ENCODE results near the gene ACP2.

ACP2 gene

GRCh38 chr11:47285969-47286770, 37.6 kb upstream of the ACP2 start:
- Histone ChIP-seq H3K4me3 (ENCODE audit: low read depth, low read length) (no peak overlapping the region), H3K27me3 (replicated peaks) (no peaks in the 10 kb centered on the region), H3K27ac (no peak overlapping the region), H3K36me3 (replicated peaks) (peaks cover 61% of the 10 kb centered on the region)
- in situ Hi-C loops (cut with HindIII; ENCODE audit: low pct_ligation_motif_present, low sequenced_read_pairs): no loop called here
- DNase-seq: no peak
- no peak for TF ChIP-seq CTCF (IDR thresholded peaks at IDR 0.05; ENCODE audit: low read depth, low read length, missing control alignments)

GRCh38 chr11:47284151-47284550, 35.5 kb upstream of the ACP2 start:
- in situ Hi-C loops (cut with HindIII; ENCODE audit: low pct_ligation_motif_present, low sequenced_read_pairs): no loop called here
- peaks cover 77% of the 10 kb centered on the region for H3K36me3 ChIP-seq (replicated peaks)
- no peak for DNase-seq

GRCh38 chr11:47282462-47282861, 33.8 kb upstream of the ACP2 start:
- in situ Hi-C loops (cut with HindIII; ENCODE audit: low pct_ligation_motif_present, low sequenced_read_pairs): no loop called here

More at GRCh38 chr11:47284151-47284550, 35.5 kb upstream of the ACP2 start:
- no peak overlapping the region for H3K4me3 ChIP-seq (ENCODE audit: low read depth, low read length)
- no peak for TF ChIP-seq CTCF (IDR thresholded peaks at IDR 0.05; ENCODE audit: low read depth, low read length, missing control alignments)
- no peak overlapping the region for H3K27ac ChIP-seq
- H3K27me3 ChIP-seq (replicated peaks): no peaks in the 10 kb centered on the region

GRCh38 chr11:47280860-47281259, 32.2 kb upstream of the ACP2 start:
- no peak overlapping the region for H3K27ac ChIP-seq
- peaks cover 84% of the 10 kb centered on the region for H3K36me3 ChIP-seq (replicated peaks)
- TF ChIP-seq CTCF (IDR thresholded peaks at IDR 0.05; ENCODE audit: low read depth, low read length, missing control alignments): no peak
- in situ Hi-C loops (cut with HindIII; ENCODE audit: low pct_ligation_motif_present, low sequenced_read_pairs): no loop called here
- no peak overlapping the region for H3K4me3 ChIP-seq (ENCODE audit: low read depth, low read length)
- H3K27me3 ChIP-seq (replicated peaks): no peaks in the 10 kb centered on the region
- DNase-seq: no peak

More at GRCh38 chr11:47282462-47282861, 33.8 kb upstream of the ACP2 start:
- Histone ChIP-seq H3K4me3 (ENCODE audit: low read depth, low read length) (no peak overlapping the region), H3K36me3 (replicated peaks) (peaks cover 81% of the 10 kb centered on the region), H3K27me3 (replicated peaks) (no peaks in the 10 kb centered on the region), H3K27ac (no peak overlapping the region)
- TF ChIP-seq CTCF (IDR thresholded peaks at IDR 0.05; ENCODE audit: low read depth, low read length, missing control alignments): no peak
- DNase-seq: no peak

GRCh38 chr11:47280099-47280498, 31.5 kb upstream of the ACP2 start:
- TF ChIP-seq CTCF (IDR thresholded peaks at IDR 0.05; ENCODE audit: low read depth, low read length, missing control alignments): no peak
- DNase-seq: no peak
- H3K36me3 ChIP-seq (replicated peaks): peaks cover 86% of the 10 kb centered on the region
- in situ Hi-C loops (cut with HindIII; ENCODE audit: low pct_ligation_motif_present, low sequenced_read_pairs): no loop called here
- H3K4me3 ChIP-seq (ENCODE audit: low read depth, low read length): no peak overlapping the region
- H3K27me3 ChIP-seq (replicated peaks): no peaks in the 10 kb centered on the region
- H3K27ac ChIP-seq: no peak overlapping the region

- no peak for DNase-seq
- no peak for TF ChIP-seq CTCF (IDR thresholded peaks at IDR 0.05; ENCODE audit: low read depth, low read length, missing control alignments)
- no peak overlapping the region for H3K4me3 ChIP-seq (ENCODE audit: low read depth, low read length)
- H3K27ac ChIP-seq: no peak overlapping the region
- in situ Hi-C loops (cut with HindIII; ENCODE audit: low pct_ligation_motif_present, low sequenced_read_pairs): no loop called here
- peaks cover 80% of the 10 kb centered on the region for H3K36me3 ChIP-seq (replicated peaks)
- H3K27me3 ChIP-seq (replicated peaks): no peaks in the 10 kb centered on the region
Measured at GRCh38 chr11:47278769-47279168, 30.2 kb upstream of the ACP2 start.

All from brain microvascular endothelial cell (primary cell).